IPS-15b (cell line): ENCODE data around the gene MCUB.
"Not testable (repeated sequence)": the region's sequence is repeated elsewhere in the genome, so short reads cannot be mapped to it uniquely, and the experiment has no call there.

Source experiments
- H3K27me3 ChIP-seq: one replicate; pipeline ENCODE4 v1.6.1; 2013; ENCODE audit warnings: low read length; ENCODE audit not compliant: control insufficient read depth, insufficient read depth
- H3K36me3 ChIP-seq: one replicate; pipeline ENCODE4 v1.6.1; 2013; ENCODE audit warnings: low read length; ENCODE audit not compliant: control insufficient read depth, insufficient read depth
- H3K4me1 ChIP-seq: one replicate; pipeline ENCODE4 v1.6.1; 2013; ENCODE audit warnings: mild to moderate bottlenecking, low read length; ENCODE audit not compliant: control insufficient read depth, insufficient read depth
- H3K4me3 ChIP-seq: one replicate; pipeline ENCODE4 v1.5.1; 2013; ENCODE audit warnings: low read depth, low read length
- H3K9ac ChIP-seq: one replicate; pipeline ENCODE4 v1.6.1; 2013; ENCODE audit warnings: low read depth, mild to moderate bottlenecking, low read length
- H3K9me3 ChIP-seq: one replicate; pipeline ENCODE4 v1.6.1; 2013; ENCODE audit warnings: mild to moderate bottlenecking, low read length; ENCODE audit not compliant: control insufficient read depth, insufficient read depth

Gene MCUB

GRCh38 chr4:109671350-109671749, 111.3 kb downstream of the MCUB start:
- H3K4me3 ChIP-seq, result no peak overlapping the region
- H3K36me3 ChIP-seq, result no peaks in the 10 kb centered on the region
- H3K4me1 ChIP-seq, result no peaks in the 10 kb centered on the region
- H3K9me3 ChIP-seq, result no peaks in the 10 kb centered on the region
- no peak overlapping the region for H3K9ac ChIP-seq
- H3K27me3 ChIP-seq, result no peaks in the 10 kb centered on the region

DNA sequence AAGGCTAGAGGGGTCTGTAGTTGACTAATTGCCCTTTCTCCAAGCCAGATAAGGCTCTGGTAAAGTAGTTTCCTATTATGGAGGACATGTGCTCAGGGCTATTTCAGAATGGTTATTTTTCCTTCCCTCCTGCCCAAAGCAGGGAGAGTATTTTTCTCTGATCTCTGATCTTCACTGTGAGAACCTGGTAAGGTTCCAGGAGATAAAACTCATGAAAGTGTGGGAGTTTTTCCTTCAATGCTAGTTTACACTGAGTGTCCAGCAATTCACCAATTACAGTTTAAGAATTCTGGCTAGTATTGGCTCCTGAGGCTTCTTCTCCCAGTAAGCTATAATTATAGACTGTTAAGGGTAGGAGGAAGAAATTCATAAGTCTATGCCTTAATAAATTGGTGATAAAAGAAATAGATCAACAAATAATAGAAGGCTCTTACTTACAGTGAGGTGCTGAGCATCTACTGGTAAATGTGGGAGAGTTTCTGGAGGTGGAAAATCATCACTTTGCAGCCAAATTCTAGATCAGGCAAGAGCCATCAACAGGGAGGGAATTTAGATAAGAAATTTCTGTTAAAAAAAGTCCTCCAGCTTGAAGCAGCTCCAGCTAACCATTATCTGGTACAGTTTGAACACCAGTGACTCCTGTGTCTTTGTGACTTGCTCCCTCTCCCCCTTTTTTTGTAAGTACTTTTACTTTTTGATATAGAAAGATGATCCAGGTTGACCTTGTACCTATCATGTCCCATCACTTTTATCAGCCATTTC, 112.3 kb downstream of the MCUB start:
- no peak overlapping the region for H3K4me3 ChIP-seq
- no peaks in the 10 kb centered on the region for H3K4me1 ChIP-seq
- H3K27me3 ChIP-seq, result no peaks in the 10 kb centered on the region
- H3K9ac ChIP-seq, result no peak overlapping the region
- no peaks in the 10 kb centered on the region for H3K9me3 ChIP-seq
- no peaks in the 10 kb centered on the region for H3K36me3 ChIP-seq

DNA sequence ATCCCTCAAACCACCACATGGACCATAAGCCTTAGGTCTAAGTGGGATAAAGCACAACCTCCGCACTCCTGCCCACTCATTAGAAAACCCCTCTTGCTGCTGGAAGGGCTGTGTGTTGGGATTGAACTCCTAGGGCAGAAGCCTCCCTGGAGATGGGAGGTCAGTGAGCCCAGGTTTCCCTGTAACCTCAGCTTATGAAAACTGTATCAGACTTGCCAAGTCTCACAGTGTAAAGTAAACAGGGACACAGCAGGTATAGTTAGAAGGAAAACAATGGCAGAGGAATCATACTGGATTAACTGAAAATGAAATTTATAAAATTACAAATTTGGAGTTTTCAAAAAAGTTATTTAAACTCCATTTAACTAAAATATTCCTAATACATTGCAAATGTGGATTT, 113.3 kb downstream of the MCUB start:
- Histone ChIP-seq H3K9me3 (no peaks in the 10 kb centered on the region), H3K9ac (no peak overlapping the region), H3K36me3 (no peaks in the 10 kb centered on the region), H3K4me1 (no peaks in the 10 kb centered on the region), H3K4me3 (no peak overlapping the region), H3K27me3 (no peaks in the 10 kb centered on the region)

- Histone ChIP-seq H3K9me3 (no peaks in the 10 kb centered on the region), H3K27me3 (no peaks in the 10 kb centered on the region), H3K4me1 (no peaks in the 10 kb centered on the region), H3K9ac (no peak overlapping the region), H3K36me3 (no peaks in the 10 kb centered on the region), H3K4me3 (no peak overlapping the region)
Observed at GRCh38 chr4:109675181-109675580, 115.1 kb downstream of the MCUB start.

GRCh38 chr4:109675843-109676242, 115.8 kb downstream of the MCUB start:
- Histone ChIP-seq H3K9me3 (no peaks in the 10 kb centered on the region), H3K27me3 (no peaks in the 10 kb centered on the region), H3K4me1 (no peaks in the 10 kb centered on the region), H3K9ac (no peak overlapping the region), H3K36me3 (no peaks in the 10 kb centered on the region), H3K4me3 (no peak overlapping the region)

DNA sequence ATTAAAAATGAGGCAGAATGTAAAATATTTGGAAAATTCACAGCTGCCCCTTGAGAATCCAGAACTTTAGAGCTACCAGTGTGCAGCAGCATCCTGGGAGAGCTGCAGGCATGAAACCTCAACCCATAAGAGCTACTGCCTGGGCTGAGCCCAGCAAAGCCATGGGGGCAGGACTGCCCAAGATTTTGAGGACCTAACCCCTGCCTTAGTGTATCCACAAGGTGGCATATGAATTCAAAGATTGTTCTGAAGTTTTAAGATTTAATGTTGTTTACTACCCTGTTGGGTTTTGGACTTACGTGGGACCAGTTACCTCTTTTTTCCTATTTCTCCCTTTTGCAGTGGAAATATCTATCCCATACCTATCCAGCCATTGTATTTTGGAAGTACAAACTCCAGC, 116.8 kb downstream of the MCUB start:
- H3K4me3 ChIP-seq, result no peak overlapping the region

DNA sequence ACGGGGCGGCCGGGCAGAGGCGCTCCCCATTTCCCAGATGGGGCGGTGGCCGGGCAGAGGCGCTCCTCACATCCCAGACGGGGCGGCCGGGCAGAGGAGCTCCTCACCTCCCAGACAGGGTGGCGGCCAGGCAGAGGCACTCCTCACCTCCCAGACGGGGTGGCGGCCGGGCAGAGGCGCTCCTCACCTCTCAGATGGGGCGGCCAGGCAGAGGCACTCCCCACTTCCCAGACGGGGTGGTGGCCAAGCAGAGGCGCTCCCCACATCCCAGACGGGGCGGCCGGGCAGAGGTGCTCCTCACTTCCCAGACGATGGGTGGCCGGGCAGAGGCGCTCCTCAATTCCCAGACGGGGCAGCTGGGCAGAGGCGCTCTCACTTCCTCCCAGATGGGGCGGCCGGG, 118.4 kb downstream of the MCUB start:
- peaks cover 21% of the 10 kb centered on the region for H3K4me1 ChIP-seq
- H3K27me3 ChIP-seq, H3K4me3 ChIP-seq, H3K9me3 ChIP-seq, H3K9ac ChIP-seq, H3K36me3 ChIP-seq: not testable (repeated sequence)

More for the DNA sequence above, 116.8 kb downstream of the MCUB start:
- Histone ChIP-seq H3K9me3 (no peaks in the 10 kb centered on the region), H3K36me3 (no peaks in the 10 kb centered on the region), H3K9ac (no peak overlapping the region), H3K4me1 (peaks cover 7% of the 10 kb centered on the region), H3K27me3 (no peaks in the 10 kb centered on the region)

DNA sequence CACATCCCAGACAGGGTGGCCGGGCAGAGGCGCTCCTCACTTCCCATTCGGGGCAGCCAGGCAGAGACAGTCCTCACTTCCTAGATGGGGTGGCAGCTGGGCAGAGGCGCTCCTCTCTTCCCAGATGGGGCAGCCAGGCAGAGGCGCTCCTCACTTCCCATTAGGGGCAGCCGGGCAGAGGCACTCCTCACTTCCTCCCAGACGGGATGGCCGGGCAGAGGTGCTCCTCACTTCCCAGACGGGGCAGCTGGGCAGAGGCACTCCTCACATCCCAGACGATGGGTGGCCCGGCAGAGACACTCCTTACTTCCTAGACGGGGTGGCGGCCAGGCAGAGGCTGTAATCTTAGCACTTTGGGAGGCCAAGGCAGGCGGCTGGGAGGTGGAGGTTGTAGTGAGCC, 118.9 kb downstream of the MCUB start:
- H3K27me3 ChIP-seq, H3K4me3 ChIP-seq, H3K36me3 ChIP-seq, H3K9me3 ChIP-seq, H3K9ac ChIP-seq: not testable (repeated sequence)
- peaks cover 23% of the 10 kb centered on the region for H3K4me1 ChIP-seq

DNA sequence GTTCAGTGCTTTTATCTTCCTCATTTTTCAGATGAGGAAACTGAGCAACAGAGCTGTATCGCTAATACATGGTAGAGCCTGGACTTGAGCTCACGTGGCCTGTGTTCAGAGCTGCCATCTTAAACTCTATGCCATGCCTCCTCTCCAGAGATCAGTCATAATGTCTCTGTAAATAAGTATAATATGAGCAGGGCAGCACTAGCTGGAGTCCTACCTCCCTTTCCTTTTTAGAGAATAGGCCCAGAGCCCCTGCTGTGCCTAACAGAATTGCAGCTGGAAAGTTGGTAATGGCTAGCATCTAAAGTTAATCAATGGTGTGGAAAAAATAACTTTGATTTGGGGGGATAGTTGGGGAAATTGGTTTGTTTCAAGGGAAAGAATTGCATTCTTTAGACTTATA, 122.8 kb downstream of the MCUB start:
- Histone ChIP-seq H3K4me1 (peaks cover 23% of the 10 kb centered on the region), H3K4me3 (no peak overlapping the region), H3K27me3 (no peaks in the 10 kb centered on the region), H3K9me3 (no peaks in the 10 kb centered on the region), H3K36me3 (no peaks in the 10 kb centered on the region), H3K9ac (no peak overlapping the region)

DNA sequence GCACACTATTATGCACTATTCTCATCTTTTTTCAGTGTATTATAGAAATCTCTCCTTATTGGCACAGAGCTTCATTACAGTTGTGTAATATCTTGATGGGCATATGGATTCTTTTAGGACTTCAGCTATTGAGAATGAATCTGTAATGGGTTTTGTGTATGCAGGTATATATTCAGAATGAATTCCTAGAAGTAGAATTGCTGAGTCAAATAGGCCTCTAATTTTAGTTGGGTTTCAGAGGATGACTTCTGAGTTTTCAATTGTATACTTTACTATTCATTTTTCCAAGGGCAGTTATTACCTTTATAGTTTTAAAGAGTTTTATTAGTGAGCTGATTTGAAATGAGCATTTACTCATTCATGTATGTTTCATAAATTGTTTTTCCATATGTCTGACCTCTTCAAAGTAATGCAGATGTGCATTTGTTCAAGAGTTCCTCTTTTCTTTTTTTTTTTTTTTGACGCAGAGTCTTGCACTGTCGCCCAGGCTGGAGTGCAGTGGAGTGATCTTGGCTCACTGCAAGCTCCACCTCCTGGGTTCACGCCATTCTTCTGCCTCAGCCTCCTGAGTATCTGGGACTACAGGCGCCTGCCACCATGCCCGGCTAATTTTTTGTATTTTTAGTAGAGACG, 123.7 kb downstream of the MCUB start:
- Histone ChIP-seq H3K27me3 (no peaks in the 10 kb centered on the region), H3K9ac (no peak overlapping the region), H3K9me3 (no peaks in the 10 kb centered on the region), H3K36me3 (no peaks in the 10 kb centered on the region), H3K4me1 (peaks cover 23% of the 10 kb centered on the region), H3K4me3 (no peak overlapping the region)

DNA sequence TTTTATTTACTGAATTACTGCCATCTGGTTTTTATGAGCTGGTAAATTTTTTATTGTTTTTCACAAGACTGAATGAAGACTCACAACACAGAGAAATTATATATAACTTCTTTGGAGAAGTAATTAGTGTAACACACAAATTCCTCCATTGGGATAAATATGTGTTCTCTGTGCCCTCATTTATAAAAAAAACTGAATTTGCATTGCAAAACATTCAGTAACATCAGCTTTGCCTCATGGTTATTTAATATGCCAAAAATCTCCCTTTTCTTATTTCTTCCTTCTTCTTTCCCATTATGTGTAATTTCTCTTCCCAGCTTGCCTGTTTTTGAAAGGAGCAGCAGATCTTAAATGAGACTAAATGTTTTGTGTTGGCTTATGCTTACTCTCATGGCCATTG, 124.7 kb downstream of the MCUB start:
- Histone ChIP-seq H3K36me3 (no peaks in the 10 kb centered on the region), H3K9me3 (no peaks in the 10 kb centered on the region), H3K9ac (no peak overlapping the region), H3K27me3 (no peaks in the 10 kb centered on the region), H3K4me1 (peaks cover 23% of the 10 kb centered on the region), H3K4me3 (no peak overlapping the region)

DNA sequence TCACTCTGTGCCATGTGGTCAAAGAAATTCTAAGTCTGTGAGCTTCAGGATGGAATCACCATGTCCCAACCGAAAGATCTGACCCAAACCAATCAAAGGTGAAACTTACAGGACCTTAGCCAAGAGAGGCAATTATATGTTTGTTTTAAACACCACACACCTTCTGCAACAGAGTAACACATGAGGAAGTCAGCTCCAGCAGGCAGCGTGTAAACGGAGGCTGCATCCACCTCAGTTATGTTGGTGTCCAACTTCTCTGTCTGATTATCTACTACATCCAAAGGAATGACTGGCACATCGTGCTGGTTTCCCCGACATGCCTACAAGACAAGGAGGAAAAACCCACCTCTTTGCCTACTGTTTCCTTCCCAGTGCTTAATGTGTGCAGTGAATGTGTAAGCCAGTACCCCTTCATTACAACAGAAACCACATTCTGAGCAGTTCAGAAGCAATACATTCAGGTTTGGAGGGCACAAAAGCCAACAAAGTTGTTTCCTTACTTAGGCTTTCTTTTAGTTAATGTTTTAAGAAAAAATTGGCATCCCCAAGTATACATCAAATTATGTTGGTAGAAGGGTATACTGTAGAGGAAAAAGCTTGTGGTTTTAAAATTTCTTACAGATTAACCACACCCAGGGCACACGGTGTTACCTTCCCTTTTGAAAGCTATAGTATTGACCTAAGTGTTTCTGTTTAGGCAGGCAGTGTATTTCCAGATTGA, 130.8 kb downstream of the MCUB start:
- Histone ChIP-seq H3K9ac (no peak overlapping the region), H3K4me1 (no peaks in the 10 kb centered on the region), H3K27me3 (no peaks in the 10 kb centered on the region), H3K9me3 (no peaks in the 10 kb centered on the region), H3K4me3 (no peak overlapping the region), H3K36me3 (peaks cover 2% of the 10 kb centered on the region)
